ENCODE data around the gene TMEM154.
"Not testable (repeated sequence)": the region's sequence is repeated elsewhere in the genome, so short reads cannot be mapped to it uniquely, and the experiment has no call there.

Gene TMEM154

GRCh38 chr4:152665691-152666395 is 14.0 kb downstream of the TMEM154 start:
- DNase-seq = no peak

DNA sequence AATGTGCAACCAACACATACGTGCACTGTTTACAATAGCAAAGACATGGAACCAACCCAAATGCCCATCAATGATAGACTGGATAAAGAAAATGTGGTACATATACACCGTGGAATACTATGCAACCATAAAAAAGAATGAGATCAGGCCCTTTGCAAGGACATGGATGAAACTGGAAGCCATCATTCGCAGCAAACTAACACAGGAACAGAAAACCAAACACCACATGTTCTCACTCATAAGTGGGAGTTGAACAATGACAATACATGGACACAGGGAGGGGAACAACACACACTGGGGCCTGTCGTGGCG is 15.8 kb downstream of the TMEM154 start:
- DNase-seq = not testable (repeated sequence)

DNA sequence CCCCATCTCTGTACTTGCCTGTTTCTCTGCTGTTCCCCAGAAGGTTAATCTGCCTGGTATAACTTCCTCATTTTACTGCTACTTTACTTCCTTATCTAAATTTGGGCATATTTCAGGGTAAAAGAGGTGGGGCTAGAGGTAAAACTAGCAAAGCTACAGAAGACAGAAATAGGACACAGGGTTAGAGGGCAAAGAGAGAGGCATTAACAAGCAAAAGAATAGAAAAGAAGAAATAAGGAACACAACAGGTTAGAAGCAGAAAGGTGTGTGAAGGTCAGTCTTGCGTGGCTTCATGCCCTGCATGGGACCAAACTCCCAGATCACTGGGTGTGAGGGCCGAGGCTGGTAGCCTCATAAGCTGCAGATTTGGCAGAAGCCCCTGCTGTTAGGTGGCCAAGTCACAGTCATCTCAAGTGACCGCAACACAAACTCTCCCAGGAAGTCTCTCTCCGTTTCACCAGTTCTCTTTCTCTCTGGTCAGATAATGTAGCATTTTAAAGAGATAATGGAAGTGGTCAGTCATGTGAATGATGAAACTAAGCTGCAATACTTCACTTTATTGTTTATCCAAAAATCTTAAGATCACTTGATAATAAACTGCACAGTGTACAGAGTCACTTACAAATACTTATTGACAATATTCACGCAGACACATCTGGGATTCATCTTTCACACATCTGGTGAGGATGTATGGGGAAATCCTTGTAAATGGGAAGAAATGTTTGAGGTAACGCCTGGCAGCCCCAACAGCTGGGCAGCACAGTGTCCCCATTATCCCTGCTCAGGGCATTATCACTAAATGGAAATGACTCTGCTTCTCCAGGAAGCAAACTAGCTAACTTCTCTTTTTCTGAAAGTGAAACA is 16.4 kb downstream of the TMEM154 start:
- DNase-seq = no peak

- no peak for DNase-seq
These were observed 18.1 kb downstream of the TMEM154 start for GRCh38 chr4:152661649-152662048.

DNA sequence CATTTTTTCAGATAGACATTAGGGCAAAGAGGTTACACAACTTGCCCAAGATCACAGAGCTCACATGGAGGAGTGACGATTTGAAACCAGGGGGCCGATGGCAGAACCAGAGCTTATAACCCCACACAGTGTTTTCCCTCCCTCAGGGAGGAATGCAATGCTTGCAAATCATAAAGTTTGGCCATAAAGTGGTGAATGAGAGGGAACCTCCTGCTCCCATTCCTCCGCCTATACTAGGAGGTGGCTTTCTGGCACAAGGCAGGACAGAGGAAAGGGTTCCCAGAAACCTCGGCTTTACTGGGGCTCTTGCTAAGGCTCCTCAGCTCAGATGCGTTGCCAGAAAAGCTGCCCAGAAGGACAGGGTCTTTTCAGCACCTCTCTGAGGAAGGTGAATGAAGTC is 19.3 kb downstream of the TMEM154 start:
- no peak for DNase-seq

DNA sequence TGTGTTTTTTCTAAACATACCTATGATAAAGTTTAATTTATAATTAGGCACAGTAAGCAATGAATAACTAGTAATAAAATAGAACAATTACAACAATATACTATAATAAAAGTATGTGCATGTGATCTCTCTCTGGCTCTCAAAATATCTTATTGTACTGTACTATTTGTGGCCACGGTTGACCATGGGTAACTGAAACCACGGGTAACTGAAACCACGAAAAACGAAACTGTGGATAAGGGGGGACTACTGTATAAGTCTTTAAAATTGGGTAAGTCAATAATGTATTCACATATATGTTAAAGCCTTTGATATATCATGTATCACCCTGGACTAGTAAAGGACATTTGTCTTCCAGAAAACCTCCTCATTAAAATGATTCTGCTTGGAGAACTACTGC is 20.0 kb downstream of the TMEM154 start:
- no peak for DNase-seq

GRCh38 chr4:152657657-152658056 is 22.1 kb downstream of the TMEM154 start:
- no peak for DNase-seq

- no peak for DNase-seq
These were observed 24.3 kb downstream of the TMEM154 start for GRCh38 chr4:152655272-152656129.

DNA sequence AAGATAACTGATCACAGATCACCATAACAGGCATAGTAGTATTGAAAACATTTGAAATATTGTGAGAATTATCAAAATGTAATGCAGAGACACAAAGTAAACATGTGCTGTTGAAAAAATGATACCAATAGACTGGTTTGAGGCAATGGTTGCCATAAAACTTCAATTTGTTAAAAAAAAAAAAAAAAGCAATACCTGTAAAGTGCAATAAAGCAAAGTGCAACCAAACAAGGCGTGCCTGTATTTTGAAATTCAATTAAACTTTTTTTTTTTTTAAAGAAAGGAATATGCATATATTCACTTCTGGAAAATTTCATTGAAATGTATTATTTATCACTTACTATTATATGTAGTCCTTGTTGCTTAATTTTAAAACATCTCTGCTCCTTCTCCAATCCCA is 27.7 kb downstream of the TMEM154 start:
- DNase-seq = no peak

DNA sequence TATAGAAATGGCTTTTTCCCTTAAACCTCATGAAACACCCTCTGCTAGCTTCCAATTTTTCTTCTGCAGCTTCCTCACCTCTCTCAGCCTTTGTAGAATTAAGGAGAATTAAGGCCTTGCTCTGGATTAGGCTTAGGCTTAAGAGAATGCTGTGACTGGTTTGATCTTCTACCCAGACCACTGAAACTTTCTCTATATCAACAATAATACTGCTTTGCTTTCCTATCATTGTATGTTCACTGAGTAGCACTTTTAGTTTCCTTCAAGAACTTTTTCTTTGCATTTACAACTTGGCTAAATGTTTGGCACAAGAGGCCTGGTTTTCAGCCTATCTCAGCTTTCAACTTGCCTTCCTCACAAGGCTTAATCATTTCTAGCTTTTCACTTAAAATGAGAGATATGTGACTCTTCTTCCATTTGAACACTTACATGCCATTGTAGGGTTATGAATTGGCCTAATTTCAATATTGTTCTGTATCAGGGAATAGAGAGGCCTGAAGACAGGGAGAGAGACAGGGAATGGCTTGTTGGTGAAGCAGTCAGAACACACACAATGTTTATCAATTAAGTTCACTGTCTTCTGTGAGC is 28.2 kb downstream of the TMEM154 start:
- no peak for DNase-seq

- no peak for DNase-seq
These were observed 33.6 kb downstream of the TMEM154 start for GRCh38 chr4:152646221-152646620.

GRCh38 chr4:152644130-152644529 is 35.7 kb downstream of the TMEM154 start:
- DNase-seq = no peak

GRCh38 chr4:152643153-152644035 is 36.4 kb downstream of the TMEM154 start:
- DNase-seq = no peak

DNA sequence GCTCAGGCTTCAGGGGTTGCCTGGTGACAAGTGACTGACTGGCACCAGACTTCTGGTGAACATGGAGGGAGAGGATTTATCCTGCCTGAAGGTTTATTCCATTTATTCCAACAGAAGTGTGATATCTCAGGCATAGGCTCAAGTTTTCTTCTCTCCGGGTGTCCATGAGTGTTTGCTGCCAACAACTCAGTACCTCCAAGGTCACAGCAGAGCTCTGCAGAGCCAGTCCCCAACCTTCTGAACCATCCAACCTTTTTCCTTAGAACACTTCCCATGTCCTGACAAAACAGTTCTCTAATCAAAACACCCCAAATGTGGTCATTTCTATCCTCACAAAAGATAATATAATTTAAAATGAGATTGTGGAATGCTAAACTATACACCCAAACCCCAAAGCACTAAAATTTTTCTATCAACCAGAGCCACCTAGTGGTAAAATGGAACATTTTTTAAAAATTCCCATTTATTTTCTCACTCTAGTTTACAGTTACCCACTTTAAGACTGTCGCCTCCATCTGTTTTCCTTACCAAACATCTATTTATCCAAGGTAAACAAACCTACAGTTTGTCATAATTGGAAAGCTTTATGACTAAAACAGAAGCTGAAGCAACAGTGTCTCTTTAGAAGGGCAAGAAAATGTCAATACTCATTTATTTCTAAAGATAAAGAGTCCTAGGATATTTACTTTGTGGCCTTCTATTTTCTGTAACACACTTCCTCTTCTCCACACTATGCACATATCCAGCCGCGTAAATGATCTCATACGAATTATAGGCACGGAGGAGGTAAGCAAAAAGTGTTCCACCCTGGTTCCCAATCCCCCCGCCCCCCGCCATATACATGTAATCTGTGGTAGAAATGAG is 39.5 kb downstream of the TMEM154 start:
- DNase-seq = no peak

- DNase-seq = no peak
These were observed 43.9 kb downstream of the TMEM154 start for GRCh38 chr4:152635851-152636250.

GRCh38 chr4:152634110-152634760 is 45.6 kb downstream of the TMEM154 start:
- no peak for DNase-seq

DNA sequence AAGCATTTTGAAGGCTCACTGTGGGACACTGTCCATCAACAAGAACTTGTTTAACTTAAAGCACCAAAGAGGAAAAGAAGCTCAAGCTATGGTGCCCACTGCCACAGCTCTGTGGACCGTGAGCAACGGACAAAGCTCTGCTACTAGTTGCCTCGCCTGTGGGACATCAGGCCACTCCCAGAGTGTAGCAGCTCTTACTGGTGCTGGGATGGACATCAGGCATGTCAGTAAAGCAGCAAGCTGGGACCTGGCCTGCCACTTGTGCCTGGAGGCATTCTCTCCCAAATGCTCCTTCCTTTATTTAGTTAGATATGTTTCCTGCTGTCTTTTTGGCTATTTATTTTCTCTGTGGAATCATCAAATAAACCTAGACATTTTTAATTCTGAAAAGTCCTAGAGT is 46.7 kb downstream of the TMEM154 start:
- no peak for DNase-seq

GRCh38 chr4:152630324-152630723 is 49.5 kb downstream of the TMEM154 start:
- no peak for DNase-seq

DNA sequence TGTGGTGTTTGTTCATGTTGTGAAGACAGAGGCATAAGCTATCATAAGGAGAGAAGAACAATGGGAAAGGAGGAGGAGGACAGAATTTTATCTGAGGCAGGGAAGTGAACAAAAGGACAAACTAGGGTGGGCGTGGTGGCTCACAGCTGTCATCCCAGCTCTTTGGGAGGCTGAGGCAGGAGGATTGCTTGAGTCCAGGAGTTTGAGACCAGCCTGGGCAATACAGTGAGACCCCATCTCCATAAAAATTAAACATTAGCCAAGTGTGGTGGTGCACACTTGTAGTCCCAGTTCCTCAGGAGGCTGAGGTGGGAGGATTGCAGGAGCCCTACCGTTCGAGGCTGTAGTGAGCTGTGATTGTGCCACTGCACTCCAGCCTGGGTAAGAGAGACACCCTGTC is 49.9 kb downstream of the TMEM154 start:
- DNase-seq = no peak

- no peak for DNase-seq
These were observed 51.7 kb downstream of the TMEM154 start for GRCh38 chr4:152628128-152628527.

- no peak for DNase-seq
These were observed 53.0 kb downstream of the TMEM154 start for GRCh38 chr4:152626790-152627189.

Data from activated CD8-positive, alpha-beta memory T cell treated with anti-CD3 and anti-CD28 coated beads, Interleukin-2, amount 50 U/mL, for 4 hours (primary cell).